ENCODE measurements around the gene HK1. TPM values are rescaled to one million over a fixed set of nuclear protein-coding genes. Genes with fewer than 3 reads are reported as not detected.
"Not testable (repeated sequence)": the region's sequence is repeated elsewhere in the genome, so short reads cannot be mapped to it uniquely, and the experiment has no call there.

The HK1 gene
- total and polyA plus RNA-seq, 4 donors: 53.9 to 144 (median 126) TPM

- no peak for DNase-seq (ENCODE audit: low read depth in 4 of 6, low spot score in 6 of 6)
- Histone ChIP-seq H3K4me3 (ENCODE audit: low read depth, low read length) (no peak overlapping the region), H3K9me3 (ENCODE audit: control insufficient read depth, insufficient read depth, low read length) (peaks cover 2% of the 10 kb centered on the region), H3K4me1 (ENCODE audit: control insufficient read depth, insufficient read depth, low read length) (no peaks in the 10 kb centered on the region), H3K27me3 (ENCODE audit: control insufficient read depth, insufficient read depth, low read length) (peaks cover 5% of the 10 kb centered on the region), H3K27ac (ENCODE audit: low read depth, low read length) (no peak overlapping the region), H3K36me3 (ENCODE audit: control insufficient read depth, insufficient read depth, low read length) (peaks cover 7% of the 10 kb centered on the region)
- 94% methylated on average over 14 of the region's 14 CpGs for WGBS (ENCODE audit: insufficient coverage)
Measured at GRCh38 chr10:69250041-69250440, 28.3 kb upstream of the HK1 start.

DNA sequence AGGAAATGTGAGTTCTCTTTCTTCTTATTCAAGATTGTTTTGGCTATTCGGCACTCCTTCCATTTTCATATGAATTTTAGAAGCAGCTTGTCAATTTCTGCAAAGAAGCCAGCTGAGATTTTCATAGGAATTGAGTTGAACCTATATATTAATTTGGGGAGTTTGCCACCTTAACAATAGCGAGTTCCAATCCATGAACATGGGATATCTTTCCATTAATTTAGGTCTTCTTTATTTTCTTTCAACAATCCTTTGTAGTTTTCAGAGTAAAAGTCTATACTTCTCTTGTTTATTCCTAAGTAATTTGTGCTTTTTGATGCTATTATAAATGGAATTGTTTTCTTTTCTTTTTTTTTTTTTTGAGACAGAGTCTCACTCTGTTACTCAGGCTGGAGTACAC, 26.9 kb upstream of the HK1 start:
- H3K9me3 ChIP-seq (ENCODE audit: control insufficient read depth, insufficient read depth, low read length); H3K27ac ChIP-seq (ENCODE audit: low read depth, low read length); H3K36me3 ChIP-seq (ENCODE audit: control insufficient read depth, insufficient read depth, low read length); H3K4me3 ChIP-seq (ENCODE audit: low read depth, low read length); DNase-seq (ENCODE audit: low read depth in 4 of 6, low spot score in 6 of 6); H3K4me1 ChIP-seq (ENCODE audit: control insufficient read depth, insufficient read depth, low read length); H3K27me3 ChIP-seq (ENCODE audit: control insufficient read depth, insufficient read depth, low read length): not testable (repeated sequence)
- no CpG with 5 or more reads among the region's 2 CpGs for WGBS (ENCODE audit: insufficient coverage)

DNA sequence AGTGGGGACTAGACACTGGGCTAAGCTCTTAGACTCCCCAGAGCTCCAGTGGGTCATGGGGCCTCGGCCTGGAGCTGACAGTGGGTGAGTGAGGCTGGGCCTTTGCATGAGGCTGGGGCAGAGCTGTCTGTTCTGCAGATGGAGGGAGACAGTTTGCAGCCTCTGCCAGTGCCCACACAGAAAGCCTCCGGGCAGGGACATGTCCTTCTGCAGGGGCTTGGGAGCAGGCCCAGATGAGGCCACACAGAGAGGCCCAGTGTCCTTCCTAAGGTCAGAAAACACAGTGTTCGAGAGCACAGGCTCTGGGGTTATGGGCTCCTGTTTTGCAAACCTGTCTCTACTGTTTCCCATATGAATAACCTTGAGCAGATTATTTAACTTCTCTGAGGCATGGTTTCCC, 25.1 kb upstream of the HK1 start:
- H3K4me3 ChIP-seq (ENCODE audit: low read depth, low read length): no peak overlapping the region
- WGBS (ENCODE audit: insufficient coverage): 80% methylated on average over 3 of the region's 3 CpGs

GRCh38 chr10:69254877-69255276, 23.4 kb upstream of the HK1 start:
- H3K9me3 ChIP-seq (ENCODE audit: control insufficient read depth, insufficient read depth, low read length): peaks cover 2% of the 10 kb centered on the region
- no peaks in the 10 kb centered on the region for H3K36me3 ChIP-seq (ENCODE audit: control insufficient read depth, insufficient read depth, low read length)
- no peaks in the 10 kb centered on the region for H3K4me1 ChIP-seq (ENCODE audit: control insufficient read depth, insufficient read depth, low read length)
- WGBS (ENCODE audit: insufficient coverage): 77% methylated on average over 6 of the region's 7 CpGs
- no peak overlapping the region for H3K27ac ChIP-seq (ENCODE audit: low read depth, low read length)
- H3K27me3 ChIP-seq (ENCODE audit: control insufficient read depth, insufficient read depth, low read length): no peaks in the 10 kb centered on the region
- no peak overlapping the region for H3K4me3 ChIP-seq (ENCODE audit: low read depth, low read length)
- DNase-seq (ENCODE audit: low read depth in 4 of 6, low spot score in 6 of 6): no peak

More for the DNA sequence above, 25.1 kb upstream of the HK1 start:
- no peak for DNase-seq (ENCODE audit: low read depth in 4 of 6, low spot score in 6 of 6)
- H3K9me3 ChIP-seq (ENCODE audit: control insufficient read depth, insufficient read depth, low read length): peaks cover 2% of the 10 kb centered on the region
- H3K36me3 ChIP-seq (ENCODE audit: control insufficient read depth, insufficient read depth, low read length): peaks cover 5% of the 10 kb centered on the region
- no peak overlapping the region for H3K27ac ChIP-seq (ENCODE audit: low read depth, low read length)
- H3K4me1 ChIP-seq (ENCODE audit: control insufficient read depth, insufficient read depth, low read length): no peaks in the 10 kb centered on the region
- H3K27me3 ChIP-seq (ENCODE audit: control insufficient read depth, insufficient read depth, low read length): peaks cover 2% of the 10 kb centered on the region

DNA sequence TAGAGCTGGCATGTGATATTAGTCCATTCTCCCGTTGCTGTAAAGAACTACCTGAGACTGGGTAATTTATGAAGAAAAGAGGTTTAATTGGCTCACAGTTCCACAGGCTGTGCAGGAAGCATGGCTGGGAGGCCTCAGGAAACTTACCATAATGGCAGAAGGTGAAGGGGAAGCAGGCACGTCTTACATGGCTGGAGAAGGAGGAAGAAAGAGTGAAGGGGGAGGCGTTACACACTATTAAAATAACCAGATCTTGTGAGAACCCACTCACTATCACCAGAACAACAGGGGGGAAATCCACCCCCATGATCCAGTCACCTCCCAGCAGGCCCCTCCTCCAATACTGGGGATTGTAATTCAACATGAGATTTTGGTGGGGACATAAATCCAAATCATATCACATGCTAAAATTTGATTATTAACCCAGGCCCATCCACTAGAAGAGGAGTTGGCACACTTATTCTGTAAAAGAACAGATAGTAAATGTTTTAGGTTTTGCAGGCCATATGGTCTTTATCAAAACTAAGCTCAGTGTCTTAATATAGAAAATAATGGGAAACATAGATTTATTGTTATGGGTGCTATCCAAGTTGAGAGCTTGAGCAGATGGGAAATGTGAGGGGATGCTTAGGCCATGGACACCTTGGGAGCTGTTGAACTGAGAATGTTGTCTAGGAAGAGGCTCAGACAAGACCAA, 18.6 kb upstream of the HK1 start:
- DNase-seq (ENCODE audit: low read depth in 4 of 6, low spot score in 6 of 6): no peak
- H3K36me3 ChIP-seq (ENCODE audit: control insufficient read depth, insufficient read depth, low read length): no peaks in the 10 kb centered on the region
- WGBS (ENCODE audit: insufficient coverage): 82% methylated on average over 1 of the region's 3 CpGs
- peaks cover 8% of the 10 kb centered on the region for H3K27me3 ChIP-seq (ENCODE audit: control insufficient read depth, insufficient read depth, low read length)
- no peaks in the 10 kb centered on the region for H3K4me1 ChIP-seq (ENCODE audit: control insufficient read depth, insufficient read depth, low read length)
- no peaks in the 10 kb centered on the region for H3K9me3 ChIP-seq (ENCODE audit: control insufficient read depth, insufficient read depth, low read length)
- no peak overlapping the region for H3K4me3 ChIP-seq (ENCODE audit: low read depth, low read length)
- no peak overlapping the region for H3K27ac ChIP-seq (ENCODE audit: low read depth, low read length)

GRCh38 chr10:69261184-69261583, 17.1 kb upstream of the HK1 start:
- Histone ChIP-seq H3K36me3 (ENCODE audit: control insufficient read depth, insufficient read depth, low read length) (peaks cover 5% of the 10 kb centered on the region), H3K27me3 (ENCODE audit: control insufficient read depth, insufficient read depth, low read length) (peaks cover 8% of the 10 kb centered on the region), H3K4me1 (ENCODE audit: control insufficient read depth, insufficient read depth, low read length) (no peaks in the 10 kb centered on the region), H3K27ac (ENCODE audit: low read depth, low read length) (no peak overlapping the region), H3K9me3 (ENCODE audit: control insufficient read depth, insufficient read depth, low read length) (no peaks in the 10 kb centered on the region), H3K4me3 (ENCODE audit: low read depth, low read length) (no peak overlapping the region)
- 89% methylated on average over 7 of the region's 8 CpGs for WGBS (ENCODE audit: insufficient coverage)
- no peak for DNase-seq (ENCODE audit: low read depth in 4 of 6, low spot score in 6 of 6)

GRCh38 chr10:69262292-69262751, 16.0 kb upstream of the HK1 start:
- H3K4me1 ChIP-seq (ENCODE audit: control insufficient read depth, insufficient read depth, low read length): no peaks in the 10 kb centered on the region
- H3K36me3 ChIP-seq (ENCODE audit: control insufficient read depth, insufficient read depth, low read length): peaks cover 5% of the 10 kb centered on the region
- no CpG with 5 or more reads among the region's 3 CpGs for WGBS (ENCODE audit: insufficient coverage)
- no peak overlapping the region for H3K4me3 ChIP-seq (ENCODE audit: low read depth, low read length)
- H3K27me3 ChIP-seq (ENCODE audit: control insufficient read depth, insufficient read depth, low read length): peaks cover 8% of the 10 kb centered on the region
- peak in 1 of 6 donors; percentile 71 for DNase-seq (ENCODE audit: low read depth in 4 of 6, low spot score in 6 of 6)
- no peaks in the 10 kb centered on the region for H3K9me3 ChIP-seq (ENCODE audit: control insufficient read depth, insufficient read depth, low read length)
- no peak overlapping the region for H3K27ac ChIP-seq (ENCODE audit: low read depth, low read length)

GRCh38 chr10:69265521-69265920, 12.8 kb upstream of the HK1 start:
- 94% methylated on average over 17 of the region's 17 CpGs for WGBS (ENCODE audit: insufficient coverage)
- Histone ChIP-seq H3K27me3 (ENCODE audit: control insufficient read depth, insufficient read depth, low read length) (peaks cover 6% of the 10 kb centered on the region), H3K36me3 (ENCODE audit: control insufficient read depth, insufficient read depth, low read length) (peaks cover 5% of the 10 kb centered on the region), H3K9me3 (ENCODE audit: control insufficient read depth, insufficient read depth, low read length) (no peaks in the 10 kb centered on the region), H3K4me1 (ENCODE audit: control insufficient read depth, insufficient read depth, low read length) (no peaks in the 10 kb centered on the region), H3K27ac (ENCODE audit: low read depth, low read length) (no peak overlapping the region), H3K4me3 (ENCODE audit: low read depth, low read length) (no peak overlapping the region)
- DNase-seq (ENCODE audit: low read depth in 4 of 6, low spot score in 6 of 6): no peak

DNA sequence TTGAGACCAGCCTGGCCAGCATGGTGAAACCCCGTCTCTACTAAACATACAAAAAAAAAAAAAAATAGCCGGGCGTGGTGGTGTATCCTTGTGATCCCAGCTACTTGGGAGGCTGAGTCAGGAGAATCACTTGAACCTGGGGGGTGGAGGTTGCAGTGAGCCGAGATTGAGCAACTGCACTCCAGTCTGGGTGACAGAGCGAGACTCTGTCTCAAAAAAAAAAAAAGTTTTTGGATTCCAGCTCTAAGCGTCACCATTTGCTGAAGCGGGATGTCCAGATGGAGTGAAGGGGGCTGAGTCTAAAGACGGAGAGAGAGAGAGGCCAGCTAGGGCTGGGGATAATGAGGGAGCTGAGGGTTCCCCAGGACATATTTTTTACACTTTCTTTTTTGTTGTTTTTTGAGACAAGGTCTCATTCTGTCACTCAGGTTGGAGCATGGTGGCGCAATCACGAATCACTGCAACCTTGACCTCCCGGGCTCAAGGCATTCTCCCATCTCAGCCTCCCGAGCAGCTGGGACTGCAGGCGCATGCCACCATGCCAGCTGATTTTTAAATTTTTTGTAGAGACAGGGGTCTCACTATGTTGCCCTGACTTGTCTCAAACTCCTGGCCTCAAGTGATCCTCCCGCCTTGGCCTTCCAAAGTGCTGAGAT, 9.4 kb upstream of the HK1 start:
- Histone ChIP-seq H3K4me3 (ENCODE audit: low read depth, low read length) (no peak overlapping the region), H3K36me3 (ENCODE audit: control insufficient read depth, insufficient read depth, low read length) (peaks cover 5% of the 10 kb centered on the region), H3K4me1 (ENCODE audit: control insufficient read depth, insufficient read depth, low read length) (no peaks in the 10 kb centered on the region), H3K27ac (ENCODE audit: low read depth, low read length) (no peak overlapping the region), H3K9me3 (ENCODE audit: control insufficient read depth, insufficient read depth, low read length) (no peaks in the 10 kb centered on the region), H3K27me3 (ENCODE audit: control insufficient read depth, insufficient read depth, low read length) (no peaks in the 10 kb centered on the region)
- no peak for DNase-seq (ENCODE audit: low read depth in 4 of 6, low spot score in 6 of 6)
- WGBS (ENCODE audit: insufficient coverage): 87% methylated on average over 6 of the region's 14 CpGs

DNA sequence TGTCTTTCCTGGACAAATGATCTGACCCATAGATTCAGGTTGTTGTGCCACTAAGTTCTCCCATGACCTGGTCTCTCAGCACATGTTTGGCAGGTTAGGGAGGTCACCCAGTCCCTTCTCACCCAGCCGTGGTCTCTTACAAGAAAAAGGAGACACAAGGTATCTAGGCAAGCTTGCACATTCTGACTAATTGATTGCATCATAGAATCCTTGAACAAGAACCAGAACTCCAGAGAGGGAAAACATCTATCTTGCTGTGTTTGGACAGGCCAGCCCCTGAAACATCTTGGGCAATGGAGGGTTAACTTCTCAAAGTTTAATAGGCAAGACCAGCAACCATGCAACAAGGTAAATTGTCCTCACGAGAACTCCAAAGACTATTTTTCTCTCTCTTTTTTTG, 8.5 kb upstream of the HK1 start:
- Histone ChIP-seq H3K27ac (ENCODE audit: low read depth, low read length) (no peak overlapping the region), H3K36me3 (ENCODE audit: control insufficient read depth, insufficient read depth, low read length) (peaks cover 5% of the 10 kb centered on the region), H3K4me3 (ENCODE audit: low read depth, low read length) (no peak overlapping the region), H3K4me1 (ENCODE audit: control insufficient read depth, insufficient read depth, low read length) (no peaks in the 10 kb centered on the region), H3K27me3 (ENCODE audit: control insufficient read depth, insufficient read depth, low read length) (no peaks in the 10 kb centered on the region), H3K9me3 (ENCODE audit: control insufficient read depth, insufficient read depth, low read length) (no peaks in the 10 kb centered on the region)
- WGBS (ENCODE audit: insufficient coverage): 58% methylated on average over 1 of the region's 2 CpGs
- no peak for DNase-seq (ENCODE audit: low read depth in 4 of 6, low spot score in 6 of 6)
